Activated naive CD8-positive, alpha-beta T cell (primary cell): ENCODE results near the gene RBM17.
"Not testable (repeated sequence)": the region's sequence is repeated elsewhere in the genome, so short reads cannot be mapped to it uniquely, and the experiment has no call there.

Source experiments
- H3K27ac Mint-ChIP-seq: one replicate; pipeline ENCODE4 v1.8.0; 2021; ENCODE audit warnings: mixed read lengths
- H3K27me3 Mint-ChIP-seq: one replicate; pipeline ENCODE4 v1.8.0; 2021; ENCODE audit warnings: mixed read lengths
- H3K36me3 Mint-ChIP-seq: one replicate; pipeline ENCODE4 v1.8.0; 2021; ENCODE audit warnings: mixed read lengths
- H3K4me1 Mint-ChIP-seq: one replicate; pipeline ENCODE4 v1.8.0; 2021; ENCODE audit warnings: low read depth, mixed read lengths
- H3K4me3 Mint-ChIP-seq: one replicate; pipeline ENCODE4 v1.8.0; 2021; ENCODE audit warnings: mild to moderate bottlenecking, mixed read lengths
- H3K9me3 Mint-ChIP-seq: one replicate; pipeline ENCODE4 v1.8.0; 2021; ENCODE audit warnings: low read depth, mixed read lengths

The RBM17 gene

DNA sequence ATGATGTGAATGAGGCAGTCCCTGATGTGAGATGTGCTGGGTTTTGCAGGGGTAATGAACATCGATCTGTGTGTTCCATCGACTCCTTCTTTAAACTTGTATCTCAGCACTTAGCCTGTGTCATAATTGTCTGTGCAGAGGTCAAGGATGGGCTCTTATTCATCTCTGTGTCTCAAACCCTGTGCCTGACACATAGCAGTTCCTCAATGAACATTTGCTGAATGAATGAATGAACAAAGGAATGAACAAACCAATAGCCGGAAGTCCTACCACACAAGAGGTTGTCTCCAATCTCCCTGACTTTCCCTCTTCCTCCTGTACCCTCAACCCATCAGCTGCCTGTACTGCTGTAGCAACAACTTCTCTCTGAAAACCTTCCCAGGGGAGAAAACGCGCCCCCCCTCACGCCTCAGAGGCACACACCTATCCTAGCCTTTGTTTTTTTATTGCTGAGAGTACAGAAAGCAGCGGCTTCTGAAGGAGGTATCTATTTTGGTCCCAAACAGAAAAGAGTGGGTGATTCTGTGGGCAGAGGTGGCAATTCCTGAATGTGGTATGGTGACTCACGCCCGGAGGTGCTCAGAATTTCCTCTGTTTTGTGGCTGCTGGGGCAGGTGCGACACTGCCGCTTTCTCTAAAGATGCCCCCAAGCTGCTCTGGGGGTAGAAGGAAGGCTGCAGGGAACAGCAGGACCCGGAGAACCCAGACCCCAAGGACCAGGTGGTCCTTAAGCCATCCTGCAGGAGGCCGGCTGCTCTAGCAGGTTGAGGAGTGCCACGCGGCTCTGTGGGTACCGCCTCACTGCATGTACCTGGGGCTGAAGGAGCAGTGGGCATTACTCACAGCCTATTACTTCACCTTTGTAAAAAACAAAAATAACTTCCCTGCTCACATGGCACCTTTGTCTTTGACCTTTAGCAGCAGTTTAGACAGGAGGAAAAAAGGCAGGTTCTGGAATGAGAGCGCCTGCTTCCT lies 36.3 kb upstream of the RBM17 start:
- no peaks in the 10 kb centered on the region for H3K27me3 Mint-ChIP-seq
- peak overlapping the region; percentile 98 for H3K27ac Mint-ChIP-seq
- peaks cover 48% of the 10 kb centered on the region for H3K36me3 Mint-ChIP-seq
- peak overlapping the region; percentile 88 for H3K4me3 Mint-ChIP-seq
- H3K9me3 Mint-ChIP-seq, result no peaks in the 10 kb centered on the region
- H3K4me1 Mint-ChIP-seq, result peaks cover 83% of the 10 kb centered on the region

DNA sequence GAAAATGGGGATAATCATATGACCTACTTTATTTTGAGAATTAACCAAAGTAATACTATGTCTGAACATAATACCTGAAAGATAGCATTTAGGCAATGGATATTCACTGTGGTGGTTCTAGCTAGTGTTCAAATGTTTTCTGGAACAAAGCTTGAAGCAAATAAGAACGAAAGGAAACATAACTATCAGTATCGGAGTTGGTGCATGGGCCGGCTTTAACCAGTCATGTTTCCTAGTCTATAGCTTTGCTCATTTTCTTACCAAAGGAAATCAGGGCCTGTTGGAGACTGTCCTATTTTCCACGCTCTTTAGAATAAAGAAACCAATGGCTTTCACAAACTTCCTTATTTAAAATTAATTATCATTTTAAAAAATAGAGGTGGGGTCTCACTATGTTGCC lies 35.5 kb upstream of the RBM17 start:
- Mint-ChIP-seq H3K4me1 (peaks cover 86% of the 10 kb centered on the region), H3K36me3 (peaks cover 48% of the 10 kb centered on the region), H3K27me3 (no peaks in the 10 kb centered on the region), H3K9me3 (no peaks in the 10 kb centered on the region), H3K27ac (peak overlapping the region; percentile 98), H3K4me3 (peak overlapping the region; percentile 88)

DNA sequence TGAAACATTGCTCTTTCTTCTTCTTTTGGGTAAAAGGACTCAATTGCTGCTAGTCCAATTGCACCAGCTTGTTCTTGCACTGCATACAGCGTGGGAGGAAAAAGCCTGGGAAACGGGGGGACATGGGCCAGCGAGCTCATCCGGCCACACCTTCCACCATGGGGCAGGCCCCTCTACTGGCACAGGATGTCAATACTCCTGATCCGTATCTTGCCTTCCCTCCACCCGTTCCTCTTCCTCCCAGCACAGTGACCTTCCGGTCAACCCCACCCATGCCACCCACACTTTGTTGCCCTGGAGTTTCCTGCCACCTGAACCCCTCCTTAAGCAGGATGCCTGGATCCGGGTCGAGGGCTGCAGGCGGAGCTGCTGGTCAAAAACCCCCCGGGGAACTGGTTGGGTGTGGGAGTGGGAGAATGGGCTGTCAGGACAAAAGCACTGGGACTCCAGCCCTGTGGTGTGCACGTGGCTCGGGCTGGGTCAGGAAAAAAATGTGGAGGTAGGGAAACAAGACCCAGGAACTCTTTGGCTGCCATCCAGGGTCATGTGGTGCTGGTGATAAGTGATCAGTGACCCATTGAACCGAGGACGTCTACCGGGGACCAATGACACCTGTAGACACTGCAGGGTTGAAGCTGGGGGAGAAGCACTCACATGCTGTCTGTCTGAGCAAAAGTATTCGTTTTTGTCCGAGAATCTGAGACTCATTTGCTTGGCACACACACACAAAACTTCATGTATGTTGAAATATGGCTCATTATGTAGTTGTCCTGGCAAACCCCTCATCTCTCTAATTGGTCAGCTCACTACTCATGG lies 34.8 kb upstream of the RBM17 start:
- Mint-ChIP-seq H3K4me3 (peak overlapping the region; percentile 86), H3K9me3 (no peaks in the 10 kb centered on the region), H3K4me1 (peaks cover 88% of the 10 kb centered on the region), H3K27ac (peak overlapping the region; percentile 98), H3K36me3 (peaks cover 50% of the 10 kb centered on the region), H3K27me3 (no peaks in the 10 kb centered on the region)

DNA sequence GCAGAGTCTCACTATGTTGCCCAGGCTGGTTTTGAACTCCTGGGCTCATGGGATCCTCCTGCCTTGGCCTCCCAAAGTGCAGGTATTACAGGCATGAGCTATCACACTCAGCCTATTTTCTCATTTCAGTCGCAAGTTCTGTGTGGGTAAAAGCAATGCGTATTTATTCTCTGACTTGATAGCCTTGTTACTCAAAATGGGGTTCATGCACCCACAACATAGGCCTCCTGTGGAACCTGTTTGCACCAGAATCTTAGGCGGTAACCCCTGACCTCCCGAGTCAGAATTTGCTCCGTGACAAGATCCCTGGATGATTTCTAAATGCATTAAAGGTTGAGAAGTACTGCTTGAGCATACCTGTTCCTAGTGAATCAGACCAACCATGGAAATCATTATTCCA lies 34.0 kb upstream of the RBM17 start:
- Mint-ChIP-seq H3K27ac (peak overlapping the region; percentile 98), H3K4me3 (peak overlapping the region; percentile 86), H3K9me3 (no peaks in the 10 kb centered on the region), H3K27me3 (no peaks in the 10 kb centered on the region), H3K4me1 (peaks cover 84% of the 10 kb centered on the region), H3K36me3 (peaks cover 53% of the 10 kb centered on the region)

DNA sequence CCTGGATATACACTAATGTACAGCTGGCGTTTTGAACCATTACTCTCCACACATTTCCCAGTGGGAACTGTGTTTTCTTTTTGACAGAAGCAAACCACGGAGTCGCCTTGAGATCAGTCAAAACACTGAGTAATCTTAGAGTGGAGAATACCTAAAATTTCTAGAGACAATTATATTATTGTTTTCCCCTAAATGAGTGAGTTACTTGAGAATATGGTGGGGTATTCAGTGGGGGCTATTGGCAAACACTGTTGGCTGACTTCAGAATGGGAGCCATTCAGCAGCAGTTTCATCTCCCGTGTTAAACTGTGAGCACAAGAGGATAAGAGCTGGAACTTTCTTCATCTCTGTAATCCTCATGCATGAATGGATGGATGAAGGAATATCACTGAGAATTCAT lies 32.9 kb upstream of the RBM17 start:
- peaks cover 74% of the 10 kb centered on the region for H3K4me1 Mint-ChIP-seq
- H3K27ac Mint-ChIP-seq, result peak overlapping the region; percentile 99
- H3K4me3 Mint-ChIP-seq, result peak overlapping the region; percentile 98
- no peaks in the 10 kb centered on the region for H3K27me3 Mint-ChIP-seq
- H3K9me3 Mint-ChIP-seq, result no peaks in the 10 kb centered on the region
- H3K36me3 Mint-ChIP-seq, result peaks cover 55% of the 10 kb centered on the region

DNA sequence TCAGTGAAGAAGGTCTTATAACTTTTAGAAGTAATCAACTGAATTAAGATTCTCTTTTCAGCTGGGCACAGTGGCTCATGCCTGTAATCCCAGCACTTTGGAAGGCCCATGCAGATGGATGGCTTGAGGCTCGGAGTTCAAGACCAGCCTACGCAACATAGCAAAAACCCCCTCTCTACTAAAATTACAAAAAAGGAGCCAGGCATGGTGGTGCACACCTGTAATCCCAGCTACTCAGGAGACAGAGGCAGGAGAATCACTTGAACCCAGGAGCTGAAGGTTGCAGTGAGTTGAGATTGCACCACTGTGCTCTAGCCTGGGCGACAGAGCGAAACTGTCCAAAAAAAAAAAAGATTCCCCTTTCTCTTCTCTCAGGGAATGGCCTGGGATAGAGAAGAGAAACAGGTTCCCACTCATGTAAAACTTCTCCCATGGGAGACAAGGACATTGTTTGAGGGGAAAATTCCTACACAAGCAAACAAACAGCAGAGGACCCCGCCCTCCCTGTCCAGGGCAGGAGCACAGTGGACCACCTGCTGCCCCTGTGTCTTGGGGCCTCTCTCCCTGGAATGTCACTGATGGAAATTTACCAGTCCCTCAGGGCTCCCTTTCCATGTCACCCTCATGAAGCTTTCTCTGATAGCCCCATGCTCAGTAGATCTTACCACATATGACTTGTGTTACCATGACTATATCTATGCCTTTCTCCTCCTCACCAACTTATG lies 32.3 kb upstream of the RBM17 start:
- no peaks in the 10 kb centered on the region for H3K9me3 Mint-ChIP-seq
- peak overlapping the region; percentile 98 for H3K4me3 Mint-ChIP-seq
- peaks cover 55% of the 10 kb centered on the region for H3K36me3 Mint-ChIP-seq
- H3K4me1 Mint-ChIP-seq, result peaks cover 71% of the 10 kb centered on the region
- H3K27me3 Mint-ChIP-seq, result no peaks in the 10 kb centered on the region
- H3K27ac Mint-ChIP-seq, result peak overlapping the region; percentile 99

DNA sequence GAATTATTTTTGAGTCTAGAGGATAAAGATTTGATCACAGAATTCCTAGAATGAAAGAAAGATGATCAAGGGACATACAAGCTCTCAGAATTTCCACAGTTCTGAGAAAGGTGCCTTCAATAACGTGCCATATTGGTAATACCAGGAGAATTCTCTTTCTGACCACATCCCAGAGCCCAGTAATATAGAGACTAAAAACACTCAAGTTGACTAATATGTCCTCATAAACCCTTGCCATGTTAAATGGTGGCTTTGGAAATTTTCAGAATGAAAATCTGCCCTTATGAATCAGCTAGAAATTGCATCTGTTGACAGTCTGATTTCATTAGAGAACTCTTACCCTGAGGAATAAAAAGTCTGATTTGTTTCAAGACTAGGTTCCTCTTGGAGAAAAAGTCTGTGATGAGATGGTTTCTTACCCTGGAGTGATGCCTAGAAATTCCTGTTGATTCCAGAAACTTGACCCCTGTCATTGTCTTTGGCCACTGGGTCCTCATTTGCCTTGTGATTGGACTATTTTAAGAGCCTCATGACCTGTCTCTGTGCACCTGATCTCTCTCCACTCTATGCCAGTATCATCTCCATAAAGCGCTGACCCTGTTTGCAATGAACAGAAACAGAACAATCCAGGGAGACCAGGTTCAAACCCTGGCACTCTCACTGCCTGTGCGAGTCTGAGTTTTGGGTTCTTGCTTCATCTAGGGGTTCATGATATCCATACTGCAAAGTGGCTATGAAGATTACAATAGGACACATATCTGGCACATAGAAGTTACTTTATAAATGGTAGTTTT lies 30.0 kb upstream of the RBM17 start:
- Mint-ChIP-seq H3K27me3 (no peaks in the 10 kb centered on the region), H3K36me3 (peaks cover 45% of the 10 kb centered on the region), H3K4me3 (peak overlapping the region; percentile 98), H3K27ac (peak overlapping the region; percentile 99), H3K4me1 (peaks cover 60% of the 10 kb centered on the region), H3K9me3 (no peaks in the 10 kb centered on the region)

DNA sequence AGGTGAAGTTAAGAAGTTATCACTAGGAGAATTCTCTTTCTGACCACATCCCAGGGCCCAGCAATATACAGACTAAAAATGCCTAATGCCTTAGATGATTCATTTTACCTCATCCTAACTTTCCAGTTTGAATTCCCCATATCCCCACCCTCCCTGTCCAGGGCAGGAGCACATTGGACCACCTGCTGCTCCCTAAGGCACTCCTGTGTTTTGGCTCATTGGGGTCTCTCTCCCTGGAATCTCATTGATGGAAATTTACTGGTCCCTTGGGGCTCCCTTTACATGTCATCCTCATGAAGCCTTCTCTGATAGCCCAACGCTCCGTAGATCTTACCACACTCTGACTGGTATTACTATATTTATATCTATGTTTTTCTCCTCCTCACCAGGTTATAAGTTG lies 29.3 kb upstream of the RBM17 start:
- peak overlapping the region; percentile 99 for H3K27ac Mint-ChIP-seq
- peaks cover 40% of the 10 kb centered on the region for H3K36me3 Mint-ChIP-seq
- peak overlapping the region; percentile 98 for H3K4me3 Mint-ChIP-seq
- no peaks in the 10 kb centered on the region for H3K9me3 Mint-ChIP-seq
- peaks cover 57% of the 10 kb centered on the region for H3K4me1 Mint-ChIP-seq
- no peaks in the 10 kb centered on the region for H3K27me3 Mint-ChIP-seq

DNA sequence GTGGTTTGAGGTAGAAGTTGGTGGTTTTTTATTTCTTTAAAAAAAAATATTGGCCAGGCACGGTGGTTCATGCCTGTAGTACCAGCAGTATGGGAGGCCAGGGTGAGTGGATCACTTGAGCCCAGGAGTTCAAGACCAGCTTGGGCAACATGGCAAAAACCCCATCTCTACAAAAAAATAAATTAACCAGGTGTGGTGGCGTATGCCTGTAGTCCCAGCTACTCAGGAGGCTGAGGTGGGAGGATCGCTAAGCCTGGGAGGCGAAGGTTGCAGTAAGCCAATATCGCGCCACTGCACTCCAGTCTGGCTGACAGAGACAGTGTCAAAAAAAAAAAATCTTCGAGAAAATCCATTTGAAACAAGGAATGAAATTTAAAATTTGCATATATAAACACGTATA lies 27.8 kb upstream of the RBM17 start:
- peaks cover 34% of the 10 kb centered on the region for H3K36me3 Mint-ChIP-seq

DNA sequence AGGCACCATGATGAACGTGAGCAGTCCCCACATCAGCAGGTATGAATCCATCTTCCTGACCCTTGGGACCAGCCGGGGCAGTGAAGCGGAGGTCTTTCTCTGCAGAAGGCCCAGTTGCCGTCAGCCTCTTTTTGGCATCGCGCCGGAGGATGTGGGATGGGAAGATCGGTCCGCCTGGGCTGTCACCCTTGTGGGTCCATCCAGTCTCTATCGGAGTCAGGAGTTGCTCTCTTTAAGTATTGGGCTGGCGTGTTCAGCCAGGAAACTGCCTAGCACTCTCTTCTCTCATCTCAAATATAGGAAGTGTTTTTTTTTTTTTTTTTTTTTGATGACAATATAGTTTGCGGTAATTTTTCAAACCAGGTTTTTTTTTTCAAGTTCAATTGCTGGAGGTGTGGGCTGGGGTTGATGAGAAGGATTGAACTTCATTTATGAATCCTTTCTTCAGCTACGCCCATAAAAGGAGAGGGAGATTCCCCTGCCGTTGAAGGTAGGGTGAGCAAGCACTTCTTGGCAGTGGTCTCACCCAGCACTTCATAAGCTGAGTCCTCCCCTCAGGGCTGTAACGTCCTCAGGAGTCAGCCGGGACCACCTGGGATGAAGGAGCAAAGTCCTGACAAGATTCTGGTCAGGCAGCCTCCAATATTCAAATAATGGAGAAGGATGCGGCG lies 26.6 kb upstream of the RBM17 start, which contains the start of gene IL2RA:
IL2RA (minus strand) TSS at position 267 of the 671 bp plus-strand sequence; CDS start at position 51, 216 bp downstream.
- Mint-ChIP-seq H3K36me3 (peaks cover 26% of the 10 kb centered on the region), H3K4me3 (peak within 1 kb of the TSS; percentile 98), H3K4me1 (peaks cover 59% of the 10 kb centered on the region), H3K9me3 (no peaks in the 10 kb centered on the region), H3K27me3 (no peaks in the 10 kb centered on the region), H3K27ac (peak within 1 kb of the TSS; percentile 99)

More for the DNA sequence above, 27.8 kb upstream of the RBM17 start:
- Mint-ChIP-seq H3K27me3 (no peaks in the 10 kb centered on the region), H3K9me3 (no peaks in the 10 kb centered on the region), H3K27ac (peak overlapping the region; percentile 99), H3K4me3 (peak overlapping the region; percentile 98), H3K4me1 (peaks cover 60% of the 10 kb centered on the region)

DNA sequence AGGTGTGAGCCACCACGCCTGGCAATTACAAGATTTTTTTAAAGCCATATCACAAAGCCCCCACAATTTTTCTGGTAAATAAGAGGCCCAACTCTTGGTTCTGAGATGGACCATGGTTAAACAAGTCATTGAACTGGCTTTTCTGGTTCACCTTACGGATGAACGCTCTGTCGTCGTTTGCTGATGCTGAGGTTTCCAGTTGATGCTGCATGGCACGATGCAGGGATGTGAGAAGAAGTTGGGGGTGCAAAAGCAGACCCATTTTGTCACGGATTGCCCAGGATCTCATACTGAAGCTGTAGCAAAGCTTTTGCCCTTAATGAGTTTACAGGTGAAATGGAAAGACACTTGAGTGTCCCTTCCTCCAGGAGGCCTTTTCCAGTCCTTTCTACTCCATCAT lies 24.7 kb upstream of the RBM17 start:
- Mint-ChIP-seq H3K27ac (no peak overlapping the region), H3K27me3 (no peaks in the 10 kb centered on the region), H3K4me1 (peaks cover 59% of the 10 kb centered on the region), H3K9me3 (no peaks in the 10 kb centered on the region), H3K4me3 (no peak overlapping the region), H3K36me3 (peaks cover 13% of the 10 kb centered on the region)

DNA sequence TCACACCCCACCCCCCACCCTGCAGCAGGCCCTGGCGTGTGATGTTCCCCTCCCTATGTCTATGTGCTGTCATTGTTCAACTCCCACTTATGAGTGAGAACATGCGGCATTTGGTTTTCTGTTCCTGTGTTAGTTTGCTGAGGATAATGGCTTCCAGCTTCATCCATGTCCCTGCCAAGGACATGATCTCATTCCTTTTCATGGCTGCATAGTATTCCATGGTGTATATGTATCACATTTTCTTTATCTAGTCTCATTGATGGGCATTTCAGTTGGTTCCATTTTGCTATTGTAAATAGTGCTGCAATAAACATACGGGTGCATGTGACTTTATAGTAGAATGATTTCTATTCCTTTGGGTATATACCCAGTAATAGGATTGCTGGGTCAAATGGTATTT lies 24.1 kb upstream of the RBM17 start:
- H3K27ac Mint-ChIP-seq, result not testable (repeated sequence)
- H3K4me1 Mint-ChIP-seq, result peaks cover 63% of the 10 kb centered on the region

DNA sequence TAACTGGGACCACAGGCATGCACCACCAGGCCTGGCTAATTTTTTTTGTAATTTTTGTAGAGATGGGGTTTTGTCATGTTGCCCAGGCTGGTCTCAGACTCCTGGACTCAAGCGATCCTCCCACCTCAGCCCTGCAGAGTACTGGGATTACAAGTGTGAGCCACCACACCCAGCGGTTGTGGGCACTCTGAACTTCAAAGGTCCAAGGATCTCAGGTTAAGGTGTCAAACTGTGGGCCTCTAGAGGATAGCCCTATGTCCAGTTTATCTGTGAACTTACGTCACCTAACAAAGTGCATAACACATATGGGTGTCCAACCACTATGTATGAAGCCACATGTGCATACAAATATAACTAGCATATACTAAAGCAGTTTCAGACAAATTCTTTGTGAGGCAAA lies 23.4 kb upstream of the RBM17 start:
- no peak overlapping the region for H3K27ac Mint-ChIP-seq
- H3K27me3 Mint-ChIP-seq, result no peaks in the 10 kb centered on the region
- peaks cover 3% of the 10 kb centered on the region for H3K36me3 Mint-ChIP-seq
- no peaks in the 10 kb centered on the region for H3K9me3 Mint-ChIP-seq
- H3K4me1 Mint-ChIP-seq, result peaks cover 68% of the 10 kb centered on the region
- no peak overlapping the region for H3K4me3 Mint-ChIP-seq

More for the DNA sequence above, 24.1 kb upstream of the RBM17 start:
- H3K4me3 Mint-ChIP-seq, H3K9me3 Mint-ChIP-seq, H3K36me3 Mint-ChIP-seq, H3K27me3 Mint-ChIP-seq: not testable (repeated sequence)
